Left cardiac atrium (tissue), 4 donors: ENCODE measurements around the gene GPR157. TPM values are rescaled to one million over a fixed set of nuclear protein-coding genes. Genes with fewer than 3 reads are reported as not detected.
"Not testable (repeated sequence)": the region's sequence is repeated elsewhere in the genome, so short reads cannot be mapped to it uniquely, and the experiment has no call there.

Experiments
- ATAC-seq, 2 donors: fragments of 200-7000 bp; cut with Tn5 transposase; one replicate each; pipeline ENCODE4 v1.9.1; 2020; ENCODE audit warnings: mild to moderate bottlenecking in 2 of 2, moderate library complexity in 2 of 2
- DNase-seq: peaks from one replicate; pipeline ENCODE4 v3.0.0-alpha.2; 2020
- intact Hi-C, 2 donors: fragments of 100-400 bp; cut with DNase I; formaldehyde crosslinking; loops; one replicate each; pipeline versions ENCODE4 v1.14.1 to v1.15.1; 2022 to 2023
- total RNA-seq, 2 donors: library from RNA; stranded (reverse); fragmentation: NEBNext Ultra II Directional; extraction: Animal tissue kit (Norgen Biotek cat#: 25700); gene quantifications; one replicate each; pipeline ENCODE4 v1.2.1, GENCODE V29; 2021
- donor health status: DM: no; HTN: yes; CAD: no.
- donor health status: DM: no; HTN: yes; CAD: no; lungs with severe emphysema.
- donor health status: DM: yes; HTN: yes; CAD: no.
- donor health status: Dilated cardiomyopathy.

The GPR157 gene
- total RNA-seq, 2 donors from 2014 or later, result 18.8 to 40.6 TPM

- no peak for DNase-seq
- intact Hi-C loops, result loop anchor here (5.0 to 10.0 kb wide), 2 partner anchors 93 to 94 kb away; no protein-coding TSS in a partner anchor
- ATAC-seq, result no peak
These were observed 28.3 kb downstream of the GPR157 start for GRCh38 chr1:9100471-9101043.

- no peak for ATAC-seq
- DNase-seq, result no peak
- intact Hi-C loops, result loop anchor here in 1 of 2 donors (10.0 kb wide), 1 partner anchor 175 kb away; no protein-coding TSS in a partner anchor
These were observed 29.3 kb downstream of the GPR157 start for GRCh38 chr1:9099555-9099954.

GRCh38 chr1:9097947-9098705 lies 30.8 kb downstream of the GPR157 start:
- DNase-seq (no peak), ATAC-seq (no peak)
- intact Hi-C loops, result loop anchor here in 1 of 2 donors (10.0 kb wide), 1 partner anchor 173 kb away; no protein-coding TSS in a partner anchor

GRCh38 chr1:9095818-9096217 lies 33.1 kb downstream of the GPR157 start:
- ATAC-seq (no peak), DNase-seq (no peak)
- intact Hi-C loops, result loop anchor here in 1 of 2 donors (10.0 kb wide), 1 partner anchor 171 kb away; no protein-coding TSS in a partner anchor

GRCh38 chr1:9093996-9094595 lies 34.8 kb downstream of the GPR157 start:
- DNase-seq, result not testable (repeated sequence)

GRCh38 chr1:9093581-9093980 lies 35.3 kb downstream of the GPR157 start:
- intact Hi-C loops, result loop anchor here in 1 of 2 donors (10.0 kb wide), 1 partner anchor 169 kb away; no protein-coding TSS in a partner anchor
- DNase-seq (no peak), ATAC-seq (no peak)

More at GRCh38 chr1:9093996-9094595, 34.8 kb downstream of the GPR157 start:
- intact Hi-C loops, result loop anchor here in 1 of 2 donors (10.0 kb wide), 1 partner anchor 169 kb away; no protein-coding TSS in a partner anchor
- not testable (repeated sequence) for ATAC-seq

- DNase-seq (no peak), ATAC-seq (no peak)
- intact Hi-C loops, result loop anchor here in 1 of 2 donors (10.0 kb wide), 1 partner anchor 168 kb away; no protein-coding TSS in a partner anchor
These were observed 35.8 kb downstream of the GPR157 start for GRCh38 chr1:9093091-9093490.

GRCh38 chr1:9088807-9089206 lies 40.1 kb downstream of the GPR157 start:
- ATAC-seq (no peak), DNase-seq (no peak)
- intact Hi-C loops, result no loop called here

GRCh38 chr1:9087411-9088125 lies 41.3 kb downstream of the GPR157 start:
- intact Hi-C loops, result no loop called here
- no peak for ATAC-seq
- no peak for DNase-seq

GRCh38 chr1:9086796-9087195 lies 42.1 kb downstream of the GPR157 start:
- no peak for ATAC-seq
- intact Hi-C loops, result no loop called here
- DNase-seq, result no peak

- intact Hi-C loops, result no loop called here
- ATAC-seq (peak in 1 of 2 donors; percentile 41), DNase-seq (no peak)
These were observed 42.9 kb downstream of the GPR157 start for GRCh38 chr1:9086045-9086444.

- intact Hi-C loops, result no loop called here
- DNase-seq (no peak), ATAC-seq (peak in 1 of 2 donors; percentile 39)
These were observed 43.5 kb downstream of the GPR157 start for GRCh38 chr1:9085306-9085940.

GRCh38 chr1:9084906-9085305 lies 44.0 kb downstream of the GPR157 start:
- DNase-seq (peak; percentile 58), ATAC-seq (peak; percentile 82 to 94)
- intact Hi-C loops, result no loop called here

- DNase-seq (no peak), ATAC-seq (no peak)
- intact Hi-C loops, result no loop called here
These were observed 47.4 kb downstream of the GPR157 start for GRCh38 chr1:9081473-9081872.

- DNase-seq, result no peak
- intact Hi-C loops, result no loop called here
- ATAC-seq, result no peak
These were observed 48.1 kb downstream of the GPR157 start for GRCh38 chr1:9080705-9081291.

GRCh38 chr1:9079988-9080704 lies 48.8 kb downstream of the GPR157 start:
- ATAC-seq (no peak), DNase-seq (no peak)
- intact Hi-C loops, result no loop called here

- intact Hi-C loops, result no loop called here
- DNase-seq, result no peak
- ATAC-seq, result no peak
These were observed 50.0 kb downstream of the GPR157 start for GRCh38 chr1:9078752-9079500.
